Measurements from ENCODE around the gene CENPW. TPM values are rescaled to one million over a fixed set of nuclear protein-coding genes. Genes with fewer than 3 reads are reported as not detected.

Gene CENPW
- total RNA-seq = 10 to 100 TPM; 41.2 to 44.9 TPM

DNA sequence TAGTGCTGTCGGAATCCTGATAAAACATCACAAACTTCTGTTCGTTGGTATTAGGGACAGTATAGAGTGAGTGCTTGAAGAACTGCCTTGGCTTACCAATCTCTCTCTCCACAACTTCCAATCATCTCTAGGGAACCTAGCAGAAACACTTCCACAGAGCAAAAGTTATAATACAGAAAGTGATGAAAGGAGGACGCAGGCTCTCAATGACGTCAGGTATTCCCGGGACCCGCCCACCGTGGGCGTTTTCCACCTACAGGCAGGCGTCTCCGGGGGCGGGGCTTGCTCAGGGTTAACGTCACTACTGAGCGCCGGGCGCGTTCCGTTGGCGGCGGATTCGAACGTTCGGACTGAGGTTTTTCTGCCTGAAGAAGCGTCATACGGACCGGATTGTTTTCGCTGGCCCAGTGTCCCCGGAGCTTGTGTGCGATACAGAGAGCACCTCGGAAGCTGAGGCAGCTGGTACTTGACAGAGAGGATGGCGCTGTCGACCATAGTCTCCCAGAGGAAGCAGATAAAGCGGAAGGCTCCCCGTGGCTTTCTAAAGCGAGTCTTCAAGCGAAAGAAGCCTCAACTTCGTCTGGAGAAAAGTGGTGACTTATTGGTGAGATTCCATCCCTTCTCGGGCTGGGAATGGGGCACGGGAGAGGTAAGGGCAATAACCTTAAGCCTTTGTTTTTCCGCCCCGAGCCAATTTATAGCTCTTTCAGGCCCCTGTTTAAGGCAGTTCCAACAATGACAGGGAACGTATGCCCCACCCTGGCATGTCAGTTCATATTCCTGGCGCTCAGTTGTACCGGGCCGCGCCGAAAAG, at the start of gene CENPW:
Gene CENPW (plus strand): TSS at position 320 of the 814 bp plus-strand sequence. CDS start 159 bp downstream, at position 479.
- no peak within 1 kb of the TSS for H3K27ac Mint-ChIP-seq
- no peaks in the 10 kb centered on the region for H3K27me3 Mint-ChIP-seq (ENCODE audit: low read depth)
- H3K4me1 Mint-ChIP-seq (ENCODE audit: low read depth) = peaks cover 22% of the 10 kb centered on the region
- peak; percentile 96 to 97 for DNase-seq
- no peak within 1 kb of the TSS for H3K4me3 Mint-ChIP-seq
- H3K36me3 Mint-ChIP-seq (ENCODE audit: insufficient read depth in 2 of 2) = no peaks in the 10 kb centered on the region
- no peaks in the 10 kb centered on the region for H3K9me3 Mint-ChIP-seq
- ATAC-seq (replicated peaks in 1 of 2) = peak; percentile 91 to 96

GRCh38 chr6:126293891-126294524, 45.9 kb upstream of the CENPW start:
- H3K4me3 Mint-ChIP-seq = no peak overlapping the region
- H3K36me3 Mint-ChIP-seq (ENCODE audit: insufficient read depth in 2 of 2) = no peaks in the 10 kb centered on the region
- H3K27ac Mint-ChIP-seq = no peak overlapping the region
- no peaks in the 10 kb centered on the region for H3K27me3 Mint-ChIP-seq (ENCODE audit: low read depth)
- H3K4me1 Mint-ChIP-seq (ENCODE audit: low read depth) = no peaks in the 10 kb centered on the region
- no peaks in the 10 kb centered on the region for H3K9me3 Mint-ChIP-seq
- DNase-seq (no peak), ATAC-seq (replicated peaks in 1 of 2) (no peak)

- Mint-ChIP-seq H3K27ac (no peak overlapping the region), H3K4me1 (ENCODE audit: low read depth) (peaks cover 8% of the 10 kb centered on the region), H3K36me3 (ENCODE audit: insufficient read depth in 2 of 2) (no peaks in the 10 kb centered on the region), H3K27me3 (ENCODE audit: low read depth) (no peaks in the 10 kb centered on the region), H3K9me3 (no peaks in the 10 kb centered on the region), H3K4me3 (no peak overlapping the region)
- no peak for ATAC-seq (replicated peaks in 1 of 2)
- no peak for DNase-seq
Observed at GRCh38 chr6:126300126-126300525, 39.8 kb upstream of the CENPW start.

DNA sequence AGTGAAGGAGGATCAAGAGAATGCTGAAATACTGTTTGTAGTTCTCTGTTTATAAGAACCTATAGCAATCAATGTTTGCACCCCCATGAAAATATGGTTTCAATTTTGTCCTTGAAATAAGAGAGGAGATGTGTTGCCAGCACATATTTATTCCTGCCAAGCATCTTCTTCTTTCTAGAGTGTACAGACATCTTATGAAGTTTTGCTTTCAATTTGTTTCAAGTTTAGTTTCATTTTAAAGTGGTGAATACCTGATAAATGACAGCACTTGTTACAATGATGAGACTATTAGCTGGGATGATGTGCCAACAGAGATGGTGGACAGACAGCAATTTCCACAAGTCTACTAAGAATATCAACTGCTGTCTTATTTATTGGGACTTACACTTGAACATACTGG, 39.2 kb upstream of the CENPW start:
- Mint-ChIP-seq H3K9me3 (no peaks in the 10 kb centered on the region), H3K36me3 (ENCODE audit: insufficient read depth in 2 of 2) (no peaks in the 10 kb centered on the region), H3K27me3 (ENCODE audit: low read depth) (no peaks in the 10 kb centered on the region), H3K4me3 (peak overlapping the region in 1 of 2 donors; percentile 12), H3K27ac (no peak overlapping the region), H3K4me1 (ENCODE audit: low read depth) (peaks cover 8% of the 10 kb centered on the region)
- DNase-seq (no peak), ATAC-seq (replicated peaks in 1 of 2) (no peak)

DNA sequence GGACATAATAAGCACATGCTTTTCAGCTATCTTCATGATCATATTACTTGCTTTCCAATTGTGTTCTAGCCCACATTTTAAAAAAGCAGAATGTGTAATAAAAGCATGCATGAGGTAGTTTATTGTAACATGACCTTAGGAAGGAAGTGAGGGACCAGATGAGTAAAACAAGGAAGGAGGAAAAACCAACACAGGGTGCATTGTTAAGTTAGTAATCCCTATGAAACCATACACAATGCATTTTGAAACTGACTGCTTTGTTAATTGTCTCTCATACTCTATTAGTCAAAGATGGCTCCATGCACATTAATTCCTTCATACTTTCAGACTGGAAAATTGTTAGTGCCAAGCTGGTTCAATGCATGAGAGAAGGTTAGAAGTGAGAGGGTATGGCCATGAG, 37.7 kb upstream of the CENPW start:
- Mint-ChIP-seq H3K4me3 (no peak overlapping the region), H3K27me3 (ENCODE audit: low read depth) (no peaks in the 10 kb centered on the region), H3K36me3 (ENCODE audit: insufficient read depth in 2 of 2) (no peaks in the 10 kb centered on the region), H3K27ac (no peak overlapping the region), H3K4me1 (ENCODE audit: low read depth) (peaks cover 8% of the 10 kb centered on the region), H3K9me3 (no peaks in the 10 kb centered on the region)
- ATAC-seq (replicated peaks in 1 of 2) = peak in 1 of 2 donors; percentile 35
- DNase-seq = no peak

GRCh38 chr6:126307849-126308248, 32.1 kb upstream of the CENPW start:
- H3K27ac Mint-ChIP-seq = no peak overlapping the region
- DNase-seq (no peak), ATAC-seq (replicated peaks in 1 of 2) (no peak)
- H3K9me3 Mint-ChIP-seq = no peaks in the 10 kb centered on the region
- H3K27me3 Mint-ChIP-seq (ENCODE audit: low read depth) = no peaks in the 10 kb centered on the region
- no peaks in the 10 kb centered on the region for H3K4me1 Mint-ChIP-seq (ENCODE audit: low read depth)
- no peak overlapping the region for H3K4me3 Mint-ChIP-seq
- H3K36me3 Mint-ChIP-seq (ENCODE audit: insufficient read depth in 2 of 2) = no peaks in the 10 kb centered on the region

GRCh38 chr6:126308362-126308761, 31.6 kb upstream of the CENPW start:
- no peaks in the 10 kb centered on the region for H3K9me3 Mint-ChIP-seq
- H3K27ac Mint-ChIP-seq = no peak overlapping the region
- no peak for ATAC-seq (replicated peaks in 1 of 2)
- no peak overlapping the region for H3K4me3 Mint-ChIP-seq
- H3K4me1 Mint-ChIP-seq (ENCODE audit: low read depth) = no peaks in the 10 kb centered on the region
- DNase-seq = no peak
- no peaks in the 10 kb centered on the region for H3K27me3 Mint-ChIP-seq (ENCODE audit: low read depth)
- no peaks in the 10 kb centered on the region for H3K36me3 Mint-ChIP-seq (ENCODE audit: insufficient read depth in 2 of 2)

GRCh38 chr6:126312013-126312665, 27.8 kb upstream of the CENPW start:
- Mint-ChIP-seq H3K36me3 (ENCODE audit: insufficient read depth in 2 of 2) (no peaks in the 10 kb centered on the region), H3K27me3 (ENCODE audit: low read depth) (no peaks in the 10 kb centered on the region), H3K27ac (no peak overlapping the region), H3K4me3 (no peak overlapping the region), H3K4me1 (ENCODE audit: low read depth) (no peaks in the 10 kb centered on the region), H3K9me3 (no peaks in the 10 kb centered on the region)
- DNase-seq = no peak
- no peak for ATAC-seq (replicated peaks in 1 of 2)

GRCh38 chr6:126313941-126314340, 26.0 kb upstream of the CENPW start:
- H3K36me3 Mint-ChIP-seq (ENCODE audit: insufficient read depth in 2 of 2) = no peaks in the 10 kb centered on the region
- no peak for DNase-seq
- no peak overlapping the region for H3K4me3 Mint-ChIP-seq
- no peak overlapping the region for H3K27ac Mint-ChIP-seq
- H3K9me3 Mint-ChIP-seq = no peaks in the 10 kb centered on the region
- no peaks in the 10 kb centered on the region for H3K27me3 Mint-ChIP-seq (ENCODE audit: low read depth)
- H3K4me1 Mint-ChIP-seq (ENCODE audit: low read depth) = no peaks in the 10 kb centered on the region
- ATAC-seq (replicated peaks in 1 of 2) = no peak

DNA sequence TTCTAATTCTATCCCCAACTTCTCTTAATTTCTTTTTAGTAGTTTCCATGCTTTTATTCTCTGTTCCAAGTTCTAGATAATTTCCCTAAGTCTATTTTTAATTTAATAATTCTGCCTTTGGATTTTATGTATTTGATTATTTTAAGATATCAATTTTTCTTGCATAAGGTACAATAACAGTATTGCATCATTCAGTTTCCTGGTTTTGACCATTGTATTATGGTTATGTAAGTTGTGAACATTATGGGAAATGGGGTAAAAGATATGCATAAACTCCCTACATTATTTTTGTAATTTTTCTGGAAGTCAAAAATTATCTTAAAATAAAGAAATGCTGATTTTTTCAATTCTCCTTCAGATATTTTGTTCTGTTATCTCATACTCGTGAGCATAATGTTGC, 21.1 kb upstream of the CENPW start:
- H3K9me3 Mint-ChIP-seq = no peaks in the 10 kb centered on the region
- no peak for ATAC-seq (replicated peaks in 1 of 2)
- H3K36me3 Mint-ChIP-seq (ENCODE audit: insufficient read depth in 2 of 2) = no peaks in the 10 kb centered on the region
- H3K4me1 Mint-ChIP-seq (ENCODE audit: low read depth) = no peaks in the 10 kb centered on the region
- H3K27me3 Mint-ChIP-seq (ENCODE audit: low read depth) = peaks cover 16% of the 10 kb centered on the region
- no peak overlapping the region for H3K4me3 Mint-ChIP-seq
- DNase-seq = no peak
- H3K27ac Mint-ChIP-seq = peak overlapping the region; percentile 72

- H3K4me3 Mint-ChIP-seq = no peak overlapping the region
- no peaks in the 10 kb centered on the region for H3K36me3 Mint-ChIP-seq (ENCODE audit: insufficient read depth in 2 of 2)
- peaks cover 3% of the 10 kb centered on the region in 2 donors for H3K9me3 Mint-ChIP-seq
- H3K4me1 Mint-ChIP-seq (ENCODE audit: low read depth) = no peaks in the 10 kb centered on the region
- H3K27me3 Mint-ChIP-seq (ENCODE audit: low read depth) = no peaks in the 10 kb centered on the region
- H3K27ac Mint-ChIP-seq = no peak overlapping the region
- ATAC-seq (replicated peaks in 1 of 2) = no peak
- DNase-seq = no peak
Observed at GRCh38 chr6:126333729-126334128, 6.2 kb upstream of the CENPW start.

- no peak overlapping the region for H3K4me3 Mint-ChIP-seq
- no peaks in the 10 kb centered on the region for H3K27me3 Mint-ChIP-seq (ENCODE audit: low read depth)
- H3K9me3 Mint-ChIP-seq = peaks cover 3% of the 10 kb centered on the region in 2 donors
- no peak overlapping the region for H3K27ac Mint-ChIP-seq
- DNase-seq = no peak
- no peaks in the 10 kb centered on the region for H3K4me1 Mint-ChIP-seq (ENCODE audit: low read depth)
- no peak for ATAC-seq (replicated peaks in 1 of 2)
- H3K36me3 Mint-ChIP-seq (ENCODE audit: insufficient read depth in 2 of 2) = no peaks in the 10 kb centered on the region
Observed at GRCh38 chr6:126335210-126335609, 4.7 kb upstream of the CENPW start.

DNA sequence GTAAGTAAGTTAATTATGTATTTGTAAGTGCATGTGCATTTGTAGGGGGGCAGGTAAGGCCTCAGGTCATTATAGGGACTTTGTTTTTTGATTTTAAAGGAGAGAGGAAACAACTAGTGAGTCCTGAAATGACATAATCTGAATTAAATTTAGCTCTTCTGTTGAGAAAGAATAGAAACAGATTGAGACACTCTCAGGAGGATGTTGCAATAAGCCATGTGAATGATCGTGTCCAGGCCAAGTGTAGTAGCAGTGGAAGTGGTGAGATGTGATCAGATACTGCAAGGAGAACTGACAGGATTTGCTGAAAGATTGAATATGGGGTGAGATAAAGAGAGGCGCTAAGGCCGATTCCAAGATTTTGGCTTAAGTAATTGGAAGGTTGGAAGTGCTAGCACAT, 2.6 kb upstream of the CENPW start:
- Mint-ChIP-seq H3K27me3 (ENCODE audit: low read depth) (no peaks in the 10 kb centered on the region), H3K27ac (no peak overlapping the region), H3K36me3 (ENCODE audit: insufficient read depth in 2 of 2) (no peaks in the 10 kb centered on the region), H3K4me3 (no peak overlapping the region), H3K9me3 (peaks cover under 1% of the 10 kb centered on the region in 2 donors), H3K4me1 (ENCODE audit: low read depth) (peaks cover 16% of the 10 kb centered on the region)
- DNase-seq (no peak), ATAC-seq (replicated peaks in 1 of 2) (no peak)
